GM20431 (cell line): ENCODE data around the gene SPEN.
"Not testable (repeated sequence)": the region's sequence is repeated elsewhere in the genome, so short reads cannot be mapped to it uniquely, and the experiment has no call there.

Source experiments
- in situ Hi-C: fragments of 300-500 bp; cut with MseI, MboI; formaldehyde crosslinking; loops from one replicate; pipeline ENCODE4 v1.15.0; 2020; ENCODE audit warnings: low sequenced_read_pairs; ENCODE audit not compliant: unreplicated experiment

The SPEN gene

GRCh38 chr1:15885701-15886610 is 38.4 kb downstream of the SPEN start:
- in situ Hi-C loops = no loop called here

- in situ Hi-C loops = no loop called here
Measured at GRCh38 chr1:15886611-15887167, 39.2 kb downstream of the SPEN start.

GRCh38 chr1:15892857-15893599 is 45.5 kb downstream of the SPEN start:
- in situ Hi-C loops = not testable (repeated sequence)

GRCh38 chr1:15895233-15895632 is 47.7 kb downstream of the SPEN start:
- in situ Hi-C loops = no loop called here

GRCh38 chr1:15896841-15897610 is 49.5 kb downstream of the SPEN start:
- in situ Hi-C loops = not testable (repeated sequence)

GRCh38 chr1:15899266-15899665 is 51.8 kb downstream of the SPEN start:
- in situ Hi-C loops = no loop called here

- in situ Hi-C loops = no loop called here
Measured at GRCh38 chr1:15900662-15901279, 53.3 kb downstream of the SPEN start.

- in situ Hi-C loops = no loop called here
Measured at GRCh38 chr1:15902882-15903281, 55.4 kb downstream of the SPEN start.

- in situ Hi-C loops = no loop called here
Measured at GRCh38 chr1:15908597-15908996, 61.1 kb downstream of the SPEN start.

- in situ Hi-C loops = loop anchor here (10.0 kb wide), 1 partner anchor 86 kb away; no protein-coding TSS in a partner anchor
Measured at GRCh38 chr1:15911141-15911540, 63.6 kb downstream of the SPEN start.

- in situ Hi-C loops = loop anchor here (10.0 kb wide), 1 partner anchor 87 kb away; no protein-coding TSS in a partner anchor
Measured at GRCh38 chr1:15911927-15912326, 64.4 kb downstream of the SPEN start.

- in situ Hi-C loops = loop anchor here (10.0 kb wide), 1 partner anchor 89 kb away; no protein-coding TSS in a partner anchor
Measured at GRCh38 chr1:15913607-15914006, 66.1 kb downstream of the SPEN start.

GRCh38 chr1:15915991-15916390 is 68.5 kb downstream of the SPEN start:
- in situ Hi-C loops = loop anchor here (10.0 kb wide), 1 partner anchor 91 kb away; no protein-coding TSS in a partner anchor

GRCh38 chr1:15916417-15916816 is 68.9 kb downstream of the SPEN start:
- in situ Hi-C loops = loop anchor here (10.0 kb wide), 1 partner anchor 92 kb away; no protein-coding TSS in a partner anchor

- in situ Hi-C loops = loop anchor here (10.0 kb wide), 1 partner anchor 92 kb away; no protein-coding TSS in a partner anchor
Measured at GRCh38 chr1:15916916-15917315, 69.4 kb downstream of the SPEN start.

GRCh38 chr1:15918962-15919715 is 71.6 kb downstream of the SPEN start:
- in situ Hi-C loops = loop anchor here (10.0 kb wide), 1 partner anchor 94 kb away; no protein-coding TSS in a partner anchor

GRCh38 chr1:15923241-15923640 is 75.7 kb downstream of the SPEN start:
- in situ Hi-C loops = no loop called here

GRCh38 chr1:15926448-15926847 is 78.9 kb downstream of the SPEN start:
- in situ Hi-C loops = not testable (repeated sequence)
